Endothelial cell of umbilical vein (primary cell): Measurements from ENCODE around the gene PKNOX2. TPM values are rescaled to one million over a fixed set of nuclear protein-coding genes. Genes with fewer than 3 reads are reported as not detected.

Experiments used
- BruUV-seq: library from RNA; stranded (reverse); fragments of 400-500 nt; replicated peaks from 2 replicates; lab custom pipeline; 2021; lab: Mats Ljungman, UMichigan
- CTCF ChIA-PET: fragments of 300-600, 350-600 bp; sonication (Branson Sonifier 250); formaldehyde crosslinking; loops from one replicate; lab custom pipeline; 2021; ENCODE audit warnings: antibody characterized with exemption, inconsistent platforms; lab: Charles Lee
- POLR2A ChIA-PET: fragments of 300-600, 350-600 bp; sonication (Branson Sonifier 250); formaldehyde crosslinking; loops from one replicate; lab custom pipeline; 2021; ENCODE audit warnings: antibody characterized with exemption, inconsistent platforms; lab: Charles Lee
- DNase-seq: peaks from one replicate; pipeline ENCODE4 v3.0.0-alpha.2; 2011; ENCODE audit warnings: low read depth, low spot score
- FAIRE-seq: peaks from 2 replicates; lab custom pipeline; 2011; peaks lifted over from hg19 to GRCh38; lab: Jason Lieb, UNC
- H2AFZ ChIP-seq: 2 replicates; pipeline ENCODE4 v1.6.0; 2012; ENCODE audit warnings: low read depth, low read length, control low read depth, inconsistent platforms
- H3K27ac ChIP-seq: 2 replicates; pipeline ENCODE4 v1.5.1; 2011; ENCODE audit warnings: low read depth, mild to moderate bottlenecking, control low read depth, low read length, moderate library complexity; ENCODE audit not compliant: insufficient read depth
- H3K27me3 ChIP-seq, 2 experiments: 2 replicates each; pipeline versions ENCODE4 v1.6.0 to v1.6.1; 2011; ENCODE audit warnings: low read length in 2 of 2, mixed read lengths in 1 of 2; ENCODE audit not compliant: control insufficient read depth in 2 of 2, insufficient read depth in 2 of 2
- H3K36me3 ChIP-seq, 2 experiments: 2 replicates in 1 of 2; 3 replicates in 1 of 2; pipeline ENCODE4 v1.5.1; 2011; ENCODE audit warnings: low read length in 2 of 2, mild to moderate bottlenecking in 1 of 2, moderate library complexity in 1 of 2; ENCODE audit not compliant: control insufficient read depth in 2 of 2, insufficient read depth in 2 of 2; ENCODE audit errors: extremely low read depth in 1 of 2
- H3K4me1 ChIP-seq: 3 replicates; pipeline ENCODE4 v1.5.1; 2011; ENCODE audit warnings: mild to moderate bottlenecking, low read length; ENCODE audit not compliant: control insufficient read depth, insufficient read depth; ENCODE audit errors: extremely low read depth
- H3K4me2 ChIP-seq: 2 replicates; pipeline ENCODE4 v1.6.1; 2011; ENCODE audit warnings: low read length, control low read depth, mixed read lengths; ENCODE audit not compliant: insufficient read depth
- H3K4me3 ChIP-seq, 3 experiments: fragments of 200-600 bp in 1 of 3; sonication (generic), shearing (Covaris generic) in 1 of 3; replicated peaks in 1 of 3; 2 replicates each; pipeline ENCODE4 v1.5.1; 2011 to 2016; ENCODE audit warnings: control low read depth in 3 of 3, low read length in 3 of 3, mild to moderate bottlenecking in 2 of 3, inconsistent platforms in 1 of 3, low read depth in 1 of 3, moderate library complexity in 1 of 3; ENCODE audit not compliant: insufficient read depth in 1 of 3
- H3K79me2 ChIP-seq: 2 replicates; pipeline ENCODE4 v1.6.0; 2012; ENCODE audit warnings: low read length, inconsistent platforms; ENCODE audit not compliant: control insufficient read depth, insufficient read depth
- H3K9ac ChIP-seq: replicated peaks from 2 replicates; pipeline ENCODE3; 2011; ENCODE audit warnings: low read length, control low read depth; ENCODE audit not compliant: insufficient read depth; ENCODE audit errors: extremely low read depth
- H3K9me1 ChIP-seq: replicated peaks from 3 replicates; pipeline ENCODE4 v1.6.0; 2011; ENCODE audit warnings: mild to moderate bottlenecking, low read length; ENCODE audit not compliant: control insufficient read depth, insufficient read depth; ENCODE audit errors: extremely low read depth
- H3K9me3 ChIP-seq: replicated peaks from 2 replicates; pipeline ENCODE4 v1.5.1; 2012; ENCODE audit warnings: low read length, inconsistent platforms; ENCODE audit not compliant: control insufficient read depth, insufficient read depth
- H4K20me1 ChIP-seq: replicated peaks from 2 replicates; pipeline ENCODE3; 2011; ENCODE audit warnings: mild to moderate bottlenecking, low read length; ENCODE audit not compliant: control insufficient read depth, insufficient read depth; ENCODE audit errors: extremely low read depth
- EZH2 ChIP-seq: IDR thresholded peaks from 2 replicates; pipeline ENCODE4 v1.6.1; 2012; ENCODE audit warnings: borderline replicate concordance, low read depth, mild to moderate bottlenecking, moderate library complexity, low read length, inconsistent platforms; ENCODE audit not compliant: severe bottlenecking
- FOS ChIP-seq: IDR thresholded peaks from 2 replicates; pipeline ENCODE4 v1.6.1; 2011; ENCODE audit warnings: mild to moderate bottlenecking, low read length, moderate library complexity, borderline replicate concordance; ENCODE audit not compliant: insufficient read depth
- GATA2 ChIP-seq: IDR thresholded peaks from 2 replicates; pipeline ENCODE4 v1.7.0; 2011; ENCODE audit warnings: low read depth, mild to moderate bottlenecking, moderate library complexity, mixed read lengths, low read length; ENCODE audit not compliant: insufficient read length, insufficient read depth
- JUN ChIP-seq: IDR thresholded peaks from 2 replicates; pipeline ENCODE4 v1.6.1; 2011; ENCODE audit warnings: borderline replicate concordance, low read depth; ENCODE audit not compliant: insufficient read length, insufficient read depth
- MYC ChIP-seq: IDR thresholded peaks from one replicate; pipeline ENCODE4 v1.6.1; 2011; ENCODE audit warnings: mild to moderate bottlenecking, low read depth, low read length
- POLR2A ChIP-seq: IDR thresholded peaks from 2 replicates; pipeline ENCODE4 v1.6.1; 2012; ENCODE audit warnings: low read depth, mild to moderate bottlenecking, control low read depth, low read length
- POLR2AphosphoS5 ChIP-seq: IDR thresholded peaks from 2 replicates; pipeline ENCODE4 v1.6.1; 2012; ENCODE audit warnings: low read depth, mild to moderate bottlenecking, control low read depth, low read length, moderate library complexity; ENCODE audit not compliant: insufficient read depth
- dilution Hi-C: fragments of 300-500 bp; cut with MboI; formaldehyde crosslinking; loops from one replicate; pipeline ENCODE4 v1.15.0; 2019; ENCODE audit warnings: low sequenced_read_pairs; ENCODE audit not compliant: extremely low pct_ligation_motif_present
- intact Hi-C: fragments of 100-400 bp; cut with micrococcal nuclease; formaldehyde crosslinking; loops from one replicate; pipeline ENCODE4 v1.10.0; 2022
- polyA plus RNA-seq, 4 experiments: library from polyadenylated mRNA; depleted of rRNA in 3 of 4; stranded (reverse) in 3 of 4; unstranded in 1 of 4; fragments of >200 nt; gene quantifications; 2 replicates each; pipeline versions ENCODE4 v1.2.1 to v1.2.3, GENCODE V29; 2011 to 2012; ENCODE audit warnings: missing spikeins in 1 of 4
- total RNA-seq: library from RNA; stranded (reverse); gene quantifications from 2 replicates; pipeline ENCODE4 v1.2.3, GENCODE V29; 2021
- TF ChIP-seq, protein P1 (sequence below): IDR thresholded peaks from 2 replicates; pipeline ENCODE4 v1.6.1; 2011; ENCODE audit not compliant: insufficient read depth, insufficient read length
- TF ChIP-seq, protein P2 (sequence below), 2 donors: IDR thresholded peaks; 1 replicate in 1 of 2; 2 replicates in 1 of 2; pipeline ENCODE4 v1.5.1; 2011; ENCODE audit warnings: low read length in 2 of 2, mild to moderate bottlenecking in 2 of 2, moderate library complexity in 2 of 2, control low read depth in 1 of 2, inconsistent platforms in 1 of 2, low read depth in 1 of 2; ENCODE audit not compliant: insufficient read depth in 1 of 2; ENCODE audit errors: extremely low read depth in 1 of 2

Gene PKNOX2
- total and polyA plus RNA-seq, 2 donors (not counting 3 experiments of a cell fraction or from before 2014, with no cell fraction given) = 0.11 to 0.91 TPM

DNA sequence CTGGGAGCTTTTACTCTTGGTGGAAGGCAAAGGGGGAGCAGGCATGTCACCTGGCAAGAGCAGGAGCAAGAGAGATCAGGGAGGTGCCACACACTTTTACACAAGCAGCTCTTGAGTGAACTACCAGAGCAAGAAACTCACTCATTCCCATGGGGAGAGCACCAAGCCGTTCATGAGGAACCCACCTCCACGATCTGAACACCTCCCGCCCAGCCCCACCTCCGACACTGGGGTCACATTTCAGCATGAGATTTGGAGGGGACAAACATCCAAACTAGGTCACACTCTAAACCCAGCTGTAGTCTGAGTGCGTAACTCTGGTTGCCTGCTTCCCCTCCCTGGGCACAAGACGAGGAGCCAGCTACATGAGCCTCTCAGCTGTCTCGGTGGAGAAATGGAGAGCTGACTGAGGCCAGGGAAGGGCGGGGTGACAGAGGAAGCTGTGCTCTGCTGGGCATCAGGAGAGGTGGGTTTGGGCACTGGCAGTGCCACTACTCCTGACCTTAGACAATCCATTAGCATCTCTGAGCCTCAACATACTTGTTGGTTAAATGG lies 134.6 kb downstream of the PKNOX2 start:
- TF ChIP-seq FOS (no peak), POLR2AphosphoS5 (no peak), GATA2 (no peak), POLR2A (no peak), MYC (no peak), JUN (no peak), EZH2 (no peak)
- TF ChIP-seq, protein P1, sequence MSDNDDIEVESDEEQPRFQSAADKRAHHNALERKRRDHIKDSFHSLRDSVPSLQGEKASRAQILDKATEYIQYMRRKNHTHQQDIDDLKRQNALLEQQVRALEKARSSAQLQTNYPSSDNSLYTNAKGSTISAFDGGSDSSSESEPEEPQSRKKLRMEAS = no peak
- TF ChIP-seq, protein P2, sequence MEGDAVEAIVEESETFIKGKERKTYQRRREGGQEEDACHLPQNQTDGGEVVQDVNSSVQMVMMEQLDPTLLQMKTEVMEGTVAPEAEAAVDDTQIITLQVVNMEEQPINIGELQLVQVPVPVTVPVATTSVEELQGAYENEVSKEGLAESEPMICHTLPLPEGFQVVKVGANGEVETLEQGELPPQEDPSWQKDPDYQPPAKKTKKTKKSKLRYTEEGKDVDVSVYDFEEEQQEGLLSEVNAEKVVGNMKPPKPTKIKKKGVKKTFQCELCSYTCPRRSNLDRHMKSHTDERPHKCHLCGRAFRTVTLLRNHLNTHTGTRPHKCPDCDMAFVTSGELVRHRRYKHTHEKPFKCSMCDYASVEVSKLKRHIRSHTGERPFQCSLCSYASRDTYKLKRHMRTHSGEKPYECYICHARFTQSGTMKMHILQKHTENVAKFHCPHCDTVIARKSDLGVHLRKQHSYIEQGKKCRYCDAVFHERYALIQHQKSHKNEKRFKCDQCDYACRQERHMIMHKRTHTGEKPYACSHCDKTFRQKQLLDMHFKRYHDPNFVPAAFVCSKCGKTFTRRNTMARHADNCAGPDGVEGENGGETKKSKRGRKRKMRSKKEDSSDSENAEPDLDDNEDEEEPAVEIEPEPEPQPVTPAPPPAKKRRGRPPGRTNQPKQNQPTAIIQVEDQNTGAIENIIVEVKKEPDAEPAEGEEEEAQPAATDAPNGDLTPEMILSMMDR (IDR thresholded peaks at IDR 0.05; ENCODE audit: extremely low read depth in 1 of 2, insufficient read depth in 1 of 2, low read depth in 1 of 2, low read length in 2 of 2) = no peak
- no peak overlapping the region for H3K4me3 ChIP-seq
- H3K79me2 ChIP-seq = no peaks in the 10 kb centered on the region
- no peak overlapping the region for H3K27ac ChIP-seq
- dilution Hi-C loops (no loop called here), intact Hi-C loops (no loop called here)
- no TSS peak for BruUV-seq
- peaks cover 46% of the 10 kb centered on the region for H3K4me1 ChIP-seq
- POLR2A ChIA-PET = no interaction called here
- CTCF ChIA-PET = interaction anchor here (0.6 to 2.1 kb wide), 2 partner anchors 47 to 384 kb away, joined by 3 to 16 read pairs; no protein-coding TSS in a partner anchor
- H3K36me3 ChIP-seq = no peaks in the 10 kb centered on the region
- H4K20me1 ChIP-seq = no peaks in the 10 kb centered on the region
- H3K4me2 ChIP-seq = no peak overlapping the region
- DNase-seq = no peak
- H2AFZ ChIP-seq = no peak overlapping the region
- no peaks in the 10 kb centered on the region for H3K9me1 ChIP-seq
- H3K9ac ChIP-seq = no peak overlapping the region
- H3K9me3 ChIP-seq = no peaks in the 10 kb centered on the region
- H3K27me3 ChIP-seq = no peaks in the 10 kb centered on the region
- FAIRE-seq = no peak
